GM12878 (cell line): ENCODE measurements around the gene LIG3. TPM values are rescaled to one million over a fixed set of nuclear protein-coding genes. Genes with fewer than 3 reads are reported as not detected.

ENCODE experiments used
- ATAC-seq: fragments of 200-7000 bp; cut with Tn5 transposase; 3 replicates; pipeline ENCODE4 v1.9.1; 2020; ENCODE audit warnings: mild to moderate bottlenecking, moderate library complexity
- BruUV-seq: library from RNA; stranded (reverse); fragments of 400-500 nt; replicated peaks from 2 replicates; lab custom pipeline; 2021; lab: Mats Ljungman, UMichigan
- CTCF ChIA-PET: fragments of 300-600 bp; sonication (Branson Sonifier 250); formaldehyde crosslinking; extraction: SDS; loops from one replicate; lab custom pipeline; 2021; ENCODE audit warnings: inconsistent platforms; lab: Yijun Ruan, JAX
- POLR2A ChIA-PET: fragments of 350-600 bp; formaldehyde crosslinking; extraction: SDS; loops from one replicate; lab custom pipeline; 2021; ENCODE audit warnings: inconsistent platforms; lab: Charles Lee
- RAD21 ChIA-PET: fragments of 300-600 bp; sonication (Branson Sonifier 250); formaldehyde crosslinking; loops from one replicate; lab custom pipeline; 2023; ENCODE audit warnings: antibody characterized with exemption; ENCODE audit not compliant: unreplicated experiment; lab: Charles Lee
- SMC1A ChIA-PET: fragments of 300-600 bp; sonication (Branson Sonifier 250); formaldehyde crosslinking; loops from one replicate; lab custom pipeline; 2023; ENCODE audit not compliant: unreplicated experiment, uncharacterized antibody; lab: Charles Lee
- DNase-seq: peaks from one replicate; pipeline ENCODE4 v3.0.0-alpha.2; 2011; ENCODE audit warnings: low read depth, low spot score
- FAIRE-seq: peaks from 3 replicates; lab custom pipeline; 2011; peaks lifted over from hg19 to GRCh38; lab: Jason Lieb, UNC
- H2AFZ ChIP-seq: 2 replicates; pipeline ENCODE4 v1.6.0; 2011; ENCODE audit warnings: low read depth, low read length, control low read depth; ENCODE audit not compliant: control insufficient read depth
- H3K27ac ChIP-seq: 2 replicates; pipeline ENCODE4 v1.5.1; 2011; ENCODE audit warnings: control low read depth; ENCODE audit not compliant: control insufficient read depth, insufficient read depth
- H3K27me3 ChIP-seq, 2 experiments: replicated peaks in 1 of 2; 2 replicates each; pipeline versions ENCODE4 v1.6.0 to v1.6.1; 2011; ENCODE audit warnings: low read length in 1 of 2; ENCODE audit not compliant: control insufficient read depth in 2 of 2, insufficient read depth in 2 of 2
- H3K36me3 ChIP-seq, 2 experiments: 2 replicates each; pipeline ENCODE4 v1.5.1; 2011; ENCODE audit warnings: low read length in 1 of 2; ENCODE audit not compliant: control insufficient read depth in 2 of 2, insufficient read depth in 2 of 2
- H3K4me1 ChIP-seq: 2 replicates; pipeline ENCODE4 v1.6.1; 2011; ENCODE audit warnings: mild to moderate bottlenecking, low read length, moderate library complexity, mixed read lengths; ENCODE audit not compliant: control insufficient read depth, insufficient read depth
- H3K4me2 ChIP-seq: 2 replicates; pipeline ENCODE4 v1.6.0; 2011; ENCODE audit warnings: control low read depth; ENCODE audit not compliant: control insufficient read depth, insufficient read depth
- H3K4me3 ChIP-seq: fragments of 200-600 bp; sonication (generic); 2 replicates; pipeline ENCODE4 v1.5.1; 2016
- H3K79me2 ChIP-seq: 2 replicates; pipeline ENCODE4 v1.6.0; 2011; ENCODE audit warnings: low read length; ENCODE audit not compliant: control insufficient read depth, insufficient read depth
- H3K9ac ChIP-seq: 2 replicates; pipeline ENCODE4 v1.8.0; 2011; ENCODE audit warnings: low read length, control low read depth, mixed read lengths; ENCODE audit not compliant: control insufficient read depth, insufficient read depth
- H3K9me3 ChIP-seq: replicated peaks from 3 replicates; pipeline ENCODE4 v1.5.1; 2011; ENCODE audit warnings: mild to moderate bottlenecking, low read length; ENCODE audit not compliant: control insufficient read depth, insufficient read depth
- H4K20me1 ChIP-seq: 2 replicates; pipeline ENCODE4 v1.6.0; 2011; ENCODE audit not compliant: control insufficient read depth, insufficient read depth
- BHLHE40 ChIP-seq, 2 experiments: fragments of 450-650 bp in 1 of 2; IDR thresholded peaks; 2 replicates each; pipeline ENCODE4 v1.6.1; 2011 to 2017; ENCODE audit warnings: low read depth in 2 of 2, borderline replicate concordance in 1 of 2, improper control_type of control experiment in 1 of 2, low read length in 1 of 2, mild to moderate bottlenecking in 1 of 2
- IKZF1 ChIP-seq: fragments of 450-650 bp; conservative IDR thresholded peaks from 2 replicates; pipeline ENCODE4 v1.6.1; 2017; ENCODE audit warnings: antibody characterized with exemption, mild to moderate bottlenecking
- LARP7 ChIP-seq: fragments of 450-650 bp; IDR thresholded peaks from 2 replicates; pipeline ENCODE4 v1.6.1; 2017; ENCODE audit warnings: mild to moderate bottlenecking
- NR2C2 ChIP-seq: IDR thresholded peaks from 2 replicates; pipeline ENCODE4 v1.6.1; 2011; ENCODE audit warnings: borderline replicate concordance, low read depth; ENCODE audit not compliant: control insufficient read depth, insufficient read length
- POU2F2 ChIP-seq: IDR thresholded peaks from 3 replicates; pipeline ENCODE4 v1.6.1; 2011; ENCODE audit warnings: low read depth, mild to moderate bottlenecking, low read length, borderline replicate concordance
- RUNX3 ChIP-seq: IDR thresholded peaks from 2 replicates; pipeline ENCODE4 v1.6.1; 2012; ENCODE audit warnings: low read length, inconsistent platforms
- SIN3A ChIP-seq: IDR thresholded peaks from 2 replicates; pipeline ENCODE4 v1.6.1; 2012; ENCODE audit warnings: low read depth, low read length, improper control_type of control experiment
- SPI1 ChIP-seq: IDR thresholded peaks from 2 replicates; pipeline ENCODE4 v1.6.1; 2011; ENCODE audit warnings: low read depth, mild to moderate bottlenecking, low read length, moderate library complexity, borderline replicate concordance; ENCODE audit not compliant: insufficient read depth
- SRF ChIP-seq, 2 experiments: IDR thresholded peaks; 2 replicates each; pipeline ENCODE4 v1.6.1; 2011; ENCODE audit warnings: low read depth in 2 of 2, low read length in 2 of 2, mild to moderate bottlenecking in 1 of 2, moderate library complexity in 1 of 2
- TBL1XR1 ChIP-seq: IDR thresholded peaks from 2 replicates; pipeline ENCODE4 v1.6.1; 2012; ENCODE audit warnings: low read depth, low read length, improper control_type of control experiment
- TCF3 ChIP-seq: IDR thresholded peaks from 2 replicates; pipeline ENCODE4 v1.6.1; 2012; ENCODE audit warnings: low read depth, mild to moderate bottlenecking, low read length, borderline replicate concordance; ENCODE audit not compliant: insufficient read depth
- WRNIP1 ChIP-seq: IDR thresholded peaks from 2 replicates; pipeline ENCODE4 v1.6.1; 2011; ENCODE audit warnings: low read depth, low read length, improper control_type of control experiment, borderline replicate concordance
- WGBS: methylation state at CpG from one replicate; pipeline ENCODE4 v1.1.6; 2016; ENCODE audit warnings: low lambda C conversion rate; ENCODE audit not compliant: insufficient replicate concordance, insufficient coverage; ENCODE audit errors: missing lambda C conversion rate; 5-methylcytosine and 5-hydroxymethylcytosine counted together
- in situ Hi-C: fragments of 300-500 bp; cut with MboI; formaldehyde crosslinking; loops from 9 replicates; pipeline ENCODE4 v1.14.3; 2018; ENCODE audit warnings: mixed read lengths
- intact Hi-C: fragments of 100-400 bp; cut with micrococcal nuclease; formaldehyde crosslinking; loops from one replicate; pipeline ENCODE4 v1.14.2; 2022; ENCODE audit not compliant: unreplicated experiment
- polyA plus RNA-seq, 11 experiments: library from polyadenylated mRNA; depleted of rRNA in 4 of 11; unstranded in 6 of 11; stranded (reverse) in 5 of 11; fragments of >200 nt; fragmentation: Nextera tagmentation in 4 of 11; fragmentation: Illumina TruSeq in 1 of 11; extraction: Ambion mirVana in 4 of 11; extraction: Trizol in 1 of 11; gene quantifications; 1 replicate in 1 of 11; 2 replicates in 10 of 11; pipeline versions ENCODE4 v1.2.1 to v1.2.3, GENCODE V29; 2011 to 2016; ENCODE audit warnings: inconsistent platforms in 2 of 11, missing spikeins in 2 of 11, low read depth in 1 of 11
- total RNA-seq, 4 experiments: library from RNA; depleted of rRNA in 3 of 4; stranded (reverse); fragments of >200 nt in 3 of 4; fragmentation: Illumina TruSeq in 1 of 4; extraction: Trizol in 1 of 4; gene quantifications; 2 replicates each; pipeline versions ENCODE4 v1.2.1 to v1.2.3, GENCODE V29; 2013 to 2021
- TF ChIP-seq, protein P1 (sequence below): IDR thresholded peaks from 2 replicates; pipeline ENCODE4 v1.6.1; 2012; ENCODE audit warnings: low read depth, low read length, improper control_type of control experiment
- TF ChIP-seq, protein P2 (sequence below): fragments of 450-650 bp; IDR thresholded peaks from 2 replicates; pipeline ENCODE4 v1.6.1; 2018; ENCODE audit warnings: mild to moderate bottlenecking, low read depth, moderate library complexity; ENCODE audit not compliant: partially characterized antibody
- TF ChIP-seq, protein P3 (sequence below): fragments of 450-650 bp; IDR thresholded peaks from 2 replicates; pipeline ENCODE4 v1.6.1; 2016; ENCODE audit warnings: mild to moderate bottlenecking

LIG3 gene
- total and polyA plus RNA-seq, 10 of the 15 experiments (the other 5 are each of a cell fraction or from before 2014, with no cell fraction given): 6.5 to 45.4 (median 31.0) TPM

DNA sequence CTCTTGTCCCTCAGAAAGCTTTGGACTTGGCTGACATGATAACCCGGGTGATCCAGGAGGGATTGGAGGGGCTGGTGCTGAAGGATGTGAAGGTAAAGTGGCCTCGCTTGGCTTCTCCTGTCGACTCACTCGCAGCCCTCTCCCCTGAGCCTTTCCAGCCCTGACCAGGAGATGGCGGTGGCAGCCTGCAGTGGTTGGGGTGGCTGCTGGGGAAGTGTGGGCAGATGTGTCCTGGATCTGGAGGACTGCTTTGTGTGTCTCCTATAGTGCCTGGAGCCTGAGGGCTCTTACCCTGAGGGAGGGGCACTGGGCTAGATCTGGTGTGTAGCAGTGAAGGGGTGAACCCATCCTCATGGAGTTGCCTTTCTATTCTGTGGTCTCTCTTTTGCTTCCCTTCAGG, 17.9 kb downstream of the LIG3 start:
- H3K36me3 ChIP-seq: peaks cover 17 to 25% of the 10 kb centered on the region in 2 experiments; a peak in 3 of 4 replicates
- in situ Hi-C loops: loop anchor here (5.0 kb wide), 2 partner anchors 94 to 119 kb away; partner anchors contain the start of gene RAD51D
- TF ChIP-seq NR2C2: no peak
- TF ChIP-seq LARP7: peak; percentile 58; the same call in 1 of the 2 replicates
- TF ChIP-seq IKZF1: peak; percentile 33; the same call in 1 of the 2 replicates
- peak; percentile 55 for TF ChIP-seq RUNX3
- TF ChIP-seq, protein P1, sequence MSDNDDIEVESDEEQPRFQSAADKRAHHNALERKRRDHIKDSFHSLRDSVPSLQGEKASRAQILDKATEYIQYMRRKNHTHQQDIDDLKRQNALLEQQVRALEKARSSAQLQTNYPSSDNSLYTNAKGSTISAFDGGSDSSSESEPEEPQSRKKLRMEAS: peak; percentile 23; the same call in 1 of the 2 replicates
- TF ChIP-seq SRF (IDR thresholded peaks at IDR 0.05; ENCODE audit: low read depth in 2 of 2, low read length in 2 of 2): no peak
- no peak for TF ChIP-seq SIN3A
- 0 out of 3 replicates have a peak, but pooled peaks have one; percentile 23 for TF ChIP-seq POU2F2
- no peak for TF ChIP-seq TCF3
- TF ChIP-seq, protein P2, sequence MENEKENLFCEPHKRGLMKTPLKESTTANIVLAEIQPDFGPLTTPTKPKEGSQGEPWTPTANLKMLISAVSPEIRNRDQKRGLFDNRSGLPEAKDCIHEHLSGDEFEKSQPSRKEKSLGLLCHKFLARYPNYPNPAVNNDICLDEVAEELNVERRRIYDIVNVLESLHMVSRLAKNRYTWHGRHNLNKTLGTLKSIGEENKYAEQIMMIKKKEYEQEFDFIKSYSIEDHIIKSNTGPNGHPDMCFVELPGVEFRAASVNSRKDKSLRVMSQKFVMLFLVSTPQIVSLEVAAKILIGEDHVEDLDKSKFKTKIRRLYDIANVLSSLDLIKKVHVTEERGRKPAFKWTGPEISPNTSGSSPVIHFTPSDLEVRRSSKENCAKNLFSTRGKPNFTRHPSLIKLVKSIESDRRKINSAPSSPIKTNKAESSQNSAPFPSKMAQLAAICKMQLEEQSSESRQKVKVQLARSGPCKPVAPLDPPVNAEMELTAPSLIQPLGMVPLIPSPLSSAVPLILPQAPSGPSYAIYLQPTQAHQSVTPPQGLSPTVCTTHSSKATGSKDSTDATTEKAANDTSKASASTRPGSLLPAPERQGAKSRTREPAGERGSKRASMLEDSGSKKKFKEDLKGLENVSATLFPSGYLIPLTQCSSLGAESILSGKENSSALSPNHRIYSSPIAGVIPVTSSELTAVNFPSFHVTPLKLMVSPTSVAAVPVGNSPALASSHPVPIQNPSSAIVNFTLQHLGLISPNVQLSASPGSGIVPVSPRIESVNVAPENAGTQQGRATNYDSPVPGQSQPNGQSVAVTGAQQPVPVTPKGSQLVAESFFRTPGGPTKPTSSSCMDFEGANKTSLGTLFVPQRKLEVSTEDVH: no peak
- TF ChIP-seq, protein P3, sequence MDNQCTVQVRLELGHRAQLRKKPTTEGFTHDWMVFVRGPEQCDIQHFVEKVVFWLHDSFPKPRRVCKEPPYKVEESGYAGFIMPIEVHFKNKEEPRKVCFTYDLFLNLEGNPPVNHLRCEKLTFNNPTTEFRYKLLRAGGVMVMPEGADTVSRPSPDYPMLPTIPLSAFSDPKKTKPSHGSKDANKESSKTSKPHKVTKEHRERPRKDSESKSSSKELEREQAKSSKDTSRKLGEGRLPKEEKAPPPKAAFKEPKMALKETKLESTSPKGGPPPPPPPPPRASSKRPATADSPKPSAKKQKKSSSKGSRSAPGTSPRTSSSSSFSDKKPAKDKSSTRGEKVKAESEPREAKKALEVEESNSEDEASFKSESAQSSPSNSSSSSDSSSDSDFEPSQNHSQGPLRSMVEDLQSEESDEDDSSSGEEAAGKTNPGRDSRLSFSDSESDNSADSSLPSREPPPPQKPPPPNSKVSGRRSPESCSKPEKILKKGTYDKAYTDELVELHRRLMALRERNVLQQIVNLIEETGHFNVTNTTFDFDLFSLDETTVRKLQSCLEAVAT: 0 out of 2 replicates have a peak, but pooled peaks have one; percentile 24
- TF ChIP-seq TBL1XR1: 0 out of 2 replicates have a peak, but pooled peaks have one; percentile 32
- peak; percentile 50; the same call in 1 of the 2 replicates for TF ChIP-seq SPI1
- TF ChIP-seq BHLHE40 (IDR thresholded peaks at IDR 0.05; ENCODE audit: borderline replicate concordance in 1 of 2, low read depth in 2 of 2, low read length in 1 of 2): 0 out of 4 replicates have a peak, but pooled peaks of 1 of the 2 experiments have one; percentile 23
- no peak for TF ChIP-seq WRNIP1

More for the DNA sequence above, 17.9 kb downstream of the LIG3 start:
- H3K4me3 ChIP-seq: no peak overlapping the region
- H3K27me3 ChIP-seq: no peaks in the 10 kb centered on the region
- H3K9ac ChIP-seq: no peak overlapping the region
- FAIRE-seq (peak; percentile 84), ATAC-seq (peak; percentile 97), DNase-seq (peak; percentile 40)
- no peaks in the 10 kb centered on the region for H4K20me1 ChIP-seq
- CTCF ChIA-PET: interaction anchor here (0.7 to 9.8 kb wide), 12 partner anchors 17 to 120 kb away, joined by 3 to 149 read pairs (median 3); partner anchors contain the start of genes CCT6B, FNDC8, RAD51D and RFFL
- RAD21 ChIA-PET: interaction anchor here (1.0 to 5.5 kb wide), 4 partner anchors 11 to 120 kb away, joined by 3 to 32 read pairs (median 4); partner anchors contain the start of genes RAD51D and RFFL
- POLR2A ChIA-PET: interaction anchor here (1.3 kb wide), 1 partner anchor 121 kb away, joined by 3 read pairs; no protein-coding TSS in a partner anchor
- no TSS peak for BruUV-seq
- H3K4me2 ChIP-seq: no peak overlapping the region
- no peak overlapping the region for H3K27ac ChIP-seq
- SMC1A ChIA-PET: interaction anchor here (0.8 to 7.2 kb wide), 7 partner anchors 10 to 119 kb away, joined by 3 to 101 read pairs (median 8); partner anchors contain the start of genes LIG3, RAD51D and RFFL
- WGBS: 15% methylated on average over 5 of the region's 5 CpGs
- intact Hi-C loops: loop anchor here (1.0 kb wide), 3 partner anchors 65 to 120 kb away; partner anchors contain the start of gene RFFL
- H3K9me3 ChIP-seq: no peaks in the 10 kb centered on the region
- H2AFZ ChIP-seq: no peak overlapping the region
- no peaks in the 10 kb centered on the region; the same call in 1 of the 2 replicates for H3K4me1 ChIP-seq
- H3K79me2 ChIP-seq: no peaks in the 10 kb centered on the region
